GM21528 (cell line): ENCODE results near the gene SLC6A13.

Source experiments
- ATAC-seq: cut with Tn5 transposase; IDR thresholded peaks from one replicate; pipeline ENCODE4 v1.9.1; 2021; ENCODE audit warnings: mild to moderate bottlenecking, moderate library complexity; ENCODE audit not compliant: unreplicated experiment, low FRiP score

SLC6A13 gene

DNA sequence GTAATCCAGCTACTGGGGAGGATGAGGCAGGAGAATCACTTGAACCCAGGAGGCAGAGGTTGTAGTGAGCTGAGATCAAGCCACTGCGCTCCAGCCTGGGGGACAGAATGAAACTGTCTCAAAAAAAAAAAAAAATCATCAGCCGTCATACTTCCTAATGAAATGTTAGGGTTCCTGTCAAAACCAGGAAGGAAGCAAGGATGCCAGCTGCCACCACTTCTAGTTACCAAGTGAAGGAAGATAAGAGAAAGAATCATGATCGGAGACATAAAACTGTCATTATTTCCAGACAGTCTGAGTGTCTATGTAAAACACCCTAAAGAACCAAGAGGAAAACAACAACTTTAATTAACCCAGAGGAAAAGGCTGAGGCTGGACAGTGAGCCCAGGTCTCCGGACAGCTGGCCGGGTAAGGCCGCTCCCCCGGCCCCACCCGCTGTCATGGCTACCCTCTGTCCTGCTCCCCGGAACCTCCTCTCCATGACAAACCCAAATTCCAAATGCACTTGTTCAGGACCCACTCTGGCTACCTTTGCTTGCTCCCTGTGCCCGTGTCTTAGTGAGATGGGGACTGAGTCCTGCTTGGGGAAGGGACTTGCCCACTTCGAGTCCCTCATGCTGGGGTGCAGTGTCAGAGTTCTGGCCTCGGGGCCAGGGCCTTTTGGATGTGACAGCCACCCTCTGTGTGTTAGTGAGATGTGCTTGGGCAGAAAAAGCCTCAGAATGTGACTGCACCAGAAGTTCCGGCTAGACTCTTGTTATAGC is 77.6 kb downstream of the SLC6A13 start:
- no peak for ATAC-seq

DNA sequence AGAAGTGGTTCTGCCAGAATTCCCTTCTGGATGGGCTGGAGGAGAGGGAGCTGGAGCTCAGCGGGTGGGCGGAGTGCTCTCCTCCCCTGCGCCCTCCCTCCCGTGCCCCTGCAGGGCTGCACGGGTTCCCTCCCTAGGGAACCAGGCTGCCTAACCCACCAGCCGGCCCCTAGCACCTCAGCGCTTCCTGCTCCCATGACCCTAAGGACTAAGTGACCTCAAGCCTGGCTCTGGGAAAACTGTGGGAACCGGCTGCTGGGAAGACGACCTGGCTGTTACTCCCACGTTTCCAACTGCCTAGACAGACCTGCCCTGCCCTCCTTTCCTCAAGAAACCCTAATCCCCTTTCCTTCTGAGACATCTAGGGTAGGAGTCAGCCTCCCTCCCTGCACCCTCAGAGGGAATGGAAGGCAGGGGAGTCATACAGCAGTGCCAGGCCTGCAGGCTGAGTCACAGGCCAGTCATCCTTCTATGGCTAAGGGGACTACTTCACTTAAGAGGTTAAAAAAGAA is 80.2 kb downstream of the SLC6A13 start:
- no peak for ATAC-seq

DNA sequence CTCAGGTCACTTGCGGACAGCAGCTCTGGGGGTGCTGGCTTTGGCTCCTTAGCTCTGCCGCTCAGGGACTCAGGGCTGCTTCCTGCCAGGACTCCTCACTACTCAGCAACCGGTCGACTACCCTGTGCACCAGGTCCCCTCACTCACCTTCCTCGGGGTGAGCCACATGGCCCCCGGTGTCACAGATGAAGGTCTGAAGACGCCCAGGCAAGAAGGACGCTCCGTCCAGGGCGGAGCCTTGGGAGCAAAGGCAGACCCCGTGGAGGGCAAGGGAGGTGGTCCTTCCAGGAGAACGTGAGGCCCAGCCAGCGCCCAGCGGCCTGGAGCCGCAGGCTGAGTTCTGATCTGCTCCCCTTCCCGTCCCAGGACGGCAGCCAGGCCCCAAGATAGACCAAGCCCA is 80.7 kb downstream of the SLC6A13 start:
- no peak for ATAC-seq

DNA sequence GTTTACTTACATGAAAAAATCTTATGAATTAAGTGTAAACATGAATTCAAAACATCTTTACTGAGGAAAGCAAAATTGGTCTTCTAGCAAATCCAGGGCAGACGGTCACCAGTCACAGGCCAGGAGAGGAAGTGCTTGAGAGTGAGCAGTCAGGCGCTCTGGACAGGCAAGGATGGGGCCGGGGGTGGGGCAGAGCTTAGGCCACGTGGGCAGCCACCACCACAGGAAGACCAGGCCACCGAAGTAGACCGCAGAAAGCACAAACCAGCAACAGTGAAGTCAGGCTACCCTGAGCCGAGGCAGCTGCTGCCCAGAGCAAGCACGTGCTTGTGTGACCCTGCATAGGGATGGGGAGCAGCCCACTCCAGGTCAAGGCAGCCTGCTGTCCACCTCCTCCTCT is 82.2 kb downstream of the SLC6A13 start:
- no peak for ATAC-seq

DNA sequence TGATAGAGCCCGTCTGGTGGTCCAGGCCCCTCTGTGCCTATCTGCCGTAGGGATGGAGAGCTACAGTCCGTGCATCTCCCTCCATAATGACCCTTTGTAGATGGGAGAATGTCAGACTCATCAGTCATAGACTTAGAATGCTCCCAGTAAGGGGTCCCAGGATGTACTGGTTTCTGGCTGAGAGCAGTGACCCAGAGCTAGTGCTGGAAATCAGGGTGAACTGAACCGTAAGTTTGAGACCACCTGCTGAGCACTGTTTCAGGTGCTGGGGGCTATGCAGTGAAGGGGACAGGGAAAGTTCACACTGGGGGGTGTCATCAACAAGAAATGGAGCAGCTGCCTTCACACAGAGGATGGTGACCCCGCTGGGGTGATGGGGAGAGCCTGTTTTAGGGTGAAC is 82.8 kb downstream of the SLC6A13 start:
- no peak for ATAC-seq

DNA sequence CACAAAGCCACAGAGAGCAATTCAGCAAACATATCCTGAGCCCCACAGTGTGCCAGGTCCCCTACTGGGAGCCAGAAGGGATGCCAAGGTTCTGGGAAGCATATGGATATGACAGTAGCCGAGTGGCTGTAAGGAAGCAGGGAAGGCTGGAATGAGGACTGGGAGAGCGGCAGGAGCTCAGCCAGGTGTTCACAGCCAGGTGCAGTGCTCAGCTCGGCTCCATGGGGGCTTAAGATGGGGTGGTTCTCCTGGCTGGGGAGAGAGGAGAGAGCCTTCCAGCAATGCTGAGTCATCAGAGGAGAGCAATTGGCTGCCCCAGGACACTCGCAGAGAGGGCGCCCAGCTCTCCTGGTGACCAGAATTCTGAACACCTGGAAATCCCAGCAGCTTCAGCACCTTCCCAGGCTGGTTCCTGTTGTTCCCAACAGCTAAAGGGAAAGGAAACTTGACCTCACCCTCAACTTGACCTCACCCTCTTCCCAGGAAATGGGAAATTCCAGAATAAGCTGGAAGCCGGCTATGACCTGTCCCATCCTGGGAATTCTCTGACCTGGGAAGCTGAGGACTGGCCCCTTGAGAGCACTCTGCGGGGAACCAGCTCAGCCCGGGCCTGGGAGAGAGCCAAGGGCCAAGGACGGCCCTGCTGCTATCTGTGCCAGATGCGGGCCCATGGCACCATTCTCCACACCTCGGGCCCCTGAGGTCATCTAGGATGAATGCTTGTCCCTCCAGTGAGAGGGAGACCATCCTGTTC is 83.3 kb downstream of the SLC6A13 start:
- no peak for ATAC-seq

DNA sequence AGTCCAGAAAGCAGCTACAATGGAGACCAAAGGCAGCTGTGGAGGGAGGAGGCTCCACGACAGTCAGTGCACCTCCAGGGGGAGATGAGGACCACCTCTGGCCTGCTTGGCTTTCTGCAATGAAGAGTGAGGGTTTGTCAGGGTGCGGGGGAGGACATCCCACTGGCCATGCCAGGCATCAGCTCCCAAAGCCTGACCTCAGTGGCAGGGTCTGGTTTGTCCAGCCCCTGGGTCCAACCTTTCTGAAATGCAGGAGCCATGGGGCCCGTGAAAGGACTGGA is 83.9 kb downstream of the SLC6A13 start:
- ATAC-seq, result no peak

DNA sequence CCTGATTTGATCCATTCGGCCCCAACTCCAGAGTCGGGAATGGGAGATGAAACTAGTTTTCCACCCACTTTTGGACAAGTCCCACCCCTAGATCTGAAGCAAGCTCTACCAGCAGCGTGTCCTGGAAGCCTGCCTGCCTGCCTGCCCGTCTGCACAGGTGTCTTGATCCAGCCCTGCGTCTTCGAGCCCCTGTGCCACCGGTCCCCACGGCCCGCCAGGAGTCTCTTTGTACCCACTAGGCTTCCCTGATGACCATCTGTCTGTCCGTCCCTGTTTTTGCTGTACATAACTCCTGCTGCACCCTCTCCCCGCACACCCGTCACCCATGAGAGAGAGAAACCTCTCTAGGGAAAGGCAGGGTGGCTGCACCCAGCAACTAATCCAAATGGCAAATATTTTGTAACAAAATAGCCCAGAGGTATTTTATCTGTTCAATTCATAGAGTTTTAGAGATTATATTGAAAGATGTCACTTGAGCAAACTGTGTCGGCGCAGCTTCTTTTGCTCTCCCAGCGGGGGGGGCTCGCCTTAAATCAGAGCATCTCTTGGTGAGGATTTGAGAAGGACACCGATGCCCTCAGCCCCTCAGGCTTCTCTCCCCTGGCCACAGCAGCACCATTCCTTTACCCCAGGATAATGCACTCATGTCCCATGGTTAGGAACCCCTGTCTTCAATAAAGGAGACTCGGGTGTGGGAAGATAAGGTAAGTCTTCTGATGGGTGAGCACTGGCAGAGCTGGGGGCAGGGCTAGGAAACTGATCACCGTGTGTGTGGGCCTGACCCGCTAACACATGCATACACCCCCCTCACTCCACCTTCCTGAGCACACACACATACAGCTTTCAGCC is 84.4 kb downstream of the SLC6A13 start:
- no peak for ATAC-seq

DNA sequence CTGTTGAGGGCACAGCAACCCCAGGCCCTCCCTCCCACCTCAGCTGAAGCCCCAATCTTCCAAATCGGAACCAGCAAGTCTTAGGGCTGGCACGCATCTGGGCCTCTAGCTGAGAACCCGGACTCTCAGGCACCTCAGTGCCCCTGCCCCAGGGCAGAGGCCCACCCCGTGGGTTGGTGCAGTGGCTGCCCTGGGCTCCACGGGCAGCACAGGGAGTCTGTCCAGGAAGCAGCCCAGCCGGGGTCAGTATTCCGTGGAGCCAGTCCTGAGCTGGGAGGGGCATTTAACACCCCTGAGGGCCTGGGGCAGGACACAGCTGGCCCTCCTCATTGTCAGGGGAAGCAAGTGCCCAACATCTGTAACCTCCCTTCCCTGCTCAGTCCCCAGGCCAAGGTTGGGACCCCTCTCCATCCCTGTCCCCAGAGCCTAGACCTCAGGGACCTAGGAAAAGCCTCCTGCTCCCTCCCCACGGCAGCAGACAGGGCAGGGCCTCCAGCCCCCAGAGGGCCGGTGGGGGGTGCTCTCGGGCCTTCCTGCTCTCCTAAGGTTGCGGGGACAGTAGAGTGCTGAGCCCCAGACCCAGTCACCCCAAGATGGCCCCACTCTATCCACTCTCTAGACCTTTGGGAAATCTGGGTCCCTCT is 85.2 kb downstream of the SLC6A13 start:
- ATAC-seq, result no peak

DNA sequence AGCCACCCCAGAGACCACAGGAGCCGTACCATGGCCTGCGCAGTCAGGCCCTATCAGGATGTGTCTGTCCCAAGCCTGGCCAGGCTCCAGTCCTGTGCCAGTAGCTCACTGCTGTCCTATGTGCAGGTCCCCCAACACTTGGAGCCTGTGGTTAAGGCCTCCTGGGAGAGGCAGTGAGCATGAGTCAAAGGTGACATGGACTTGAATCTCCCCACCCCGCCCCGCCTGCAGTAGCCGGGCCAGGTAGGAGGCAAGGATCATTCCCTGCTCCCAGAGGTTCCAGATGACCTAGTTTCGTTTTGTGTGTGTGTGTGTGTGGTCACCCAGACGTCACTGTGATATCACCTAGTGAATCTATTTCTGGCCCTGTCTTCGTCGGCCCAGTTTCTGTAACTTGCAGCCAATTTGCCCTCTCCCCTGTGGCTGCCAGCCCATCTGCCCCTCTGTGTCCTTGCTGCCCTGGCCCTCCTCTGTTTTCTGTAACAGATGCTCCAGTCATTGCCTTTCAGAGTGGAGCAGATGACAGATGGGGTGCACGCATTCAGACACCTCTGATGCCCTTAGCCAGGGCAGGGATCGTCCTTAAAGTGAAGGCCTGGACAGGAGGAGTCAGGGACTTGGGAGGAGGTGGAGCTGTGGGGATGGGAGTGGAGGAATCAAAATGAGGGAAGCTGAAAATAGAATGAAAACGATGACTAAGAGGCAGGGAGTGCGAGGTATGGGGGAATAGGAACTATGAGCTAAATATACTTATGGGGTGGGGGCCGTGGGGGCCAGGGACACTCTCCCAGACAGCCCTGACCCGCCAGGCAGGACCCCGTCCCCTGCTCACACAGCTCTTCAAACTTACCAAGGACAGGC is 86.1 kb downstream of the SLC6A13 start:
- ATAC-seq, result no peak

DNA sequence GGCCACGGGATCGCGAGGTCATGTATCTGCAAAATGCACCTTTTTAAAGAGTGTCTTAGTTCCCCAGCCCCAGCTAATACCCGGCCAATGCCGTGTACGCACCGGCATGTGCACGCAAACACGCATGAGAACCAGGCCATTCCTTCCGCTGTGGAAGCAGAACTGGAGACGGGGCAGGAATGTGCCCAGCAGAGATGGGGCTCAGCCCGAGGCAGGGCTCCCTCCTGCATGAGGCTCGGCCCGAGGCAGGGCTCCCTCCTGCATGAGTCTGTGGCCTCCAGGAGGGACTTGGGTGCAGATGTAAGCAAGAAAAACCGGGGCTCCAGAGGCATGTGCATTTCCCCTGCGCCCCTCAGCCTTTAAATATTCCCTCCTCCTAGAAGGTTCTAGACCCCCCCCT is 86.9 kb downstream of the SLC6A13 start:
- ATAC-seq, result no peak

DNA sequence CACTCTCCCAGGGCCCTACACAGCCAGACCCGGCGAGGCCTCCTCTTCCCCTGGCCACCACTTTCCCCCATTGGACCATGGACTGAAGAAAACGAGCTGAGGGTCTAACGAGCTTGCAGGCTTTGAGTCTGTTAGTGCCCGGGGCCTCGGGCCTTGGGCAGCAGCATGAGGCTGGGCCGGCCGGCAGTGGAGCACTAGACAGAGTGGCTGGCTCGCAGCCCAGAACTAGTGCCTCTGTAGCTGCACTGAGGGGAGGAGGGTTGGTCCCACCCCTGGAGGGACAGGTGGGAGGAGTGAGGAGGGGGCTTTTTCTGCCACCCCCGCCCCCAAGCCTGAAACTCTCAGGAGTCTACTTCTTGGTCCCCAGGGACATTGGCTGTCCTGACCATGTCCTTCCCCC is 87.4 kb downstream of the SLC6A13 start:
- ATAC-seq, result no peak

DNA sequence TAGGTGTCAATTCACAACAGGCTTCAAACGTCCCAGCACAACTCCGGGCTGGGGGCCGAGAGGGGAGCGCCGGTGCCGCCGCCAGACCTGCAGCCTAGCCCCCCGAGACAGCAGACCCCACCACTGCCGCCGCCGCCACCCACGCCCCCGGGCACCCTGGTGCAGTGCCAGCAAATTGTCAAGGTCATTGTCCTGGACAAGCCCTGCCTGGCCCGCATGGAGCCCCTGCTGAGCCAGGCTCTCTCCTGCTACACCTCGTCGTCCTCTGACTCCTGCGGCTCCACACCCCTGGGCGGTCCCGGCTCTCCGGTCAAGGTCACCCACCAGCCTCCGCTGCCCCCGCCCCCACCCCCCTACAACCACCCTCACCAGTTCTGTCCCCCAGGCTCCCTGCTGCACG is 88.0 kb downstream of the SLC6A13 start:
- ATAC-seq, result no peak

DNA sequence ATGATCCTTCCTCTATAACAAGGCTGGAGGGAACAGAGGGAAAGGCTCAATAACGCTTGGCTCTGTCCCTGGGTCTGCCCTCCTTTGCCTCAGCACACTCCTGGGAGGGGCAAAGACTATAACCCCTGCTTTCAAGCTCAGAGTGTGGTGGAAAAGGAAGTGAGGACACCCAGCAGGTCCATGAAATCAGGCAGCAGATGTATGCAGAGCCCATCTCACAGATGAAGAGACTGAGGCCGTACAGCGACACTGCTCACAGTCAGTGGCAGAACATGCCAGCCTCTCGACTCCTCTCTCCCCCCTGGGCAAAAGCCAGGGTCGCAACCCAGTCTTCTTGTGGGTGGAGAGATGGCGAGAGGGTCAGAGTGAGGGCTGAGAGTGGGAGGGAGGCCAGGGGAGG is 88.5 kb downstream of the SLC6A13 start:
- ATAC-seq, result no peak

DNA sequence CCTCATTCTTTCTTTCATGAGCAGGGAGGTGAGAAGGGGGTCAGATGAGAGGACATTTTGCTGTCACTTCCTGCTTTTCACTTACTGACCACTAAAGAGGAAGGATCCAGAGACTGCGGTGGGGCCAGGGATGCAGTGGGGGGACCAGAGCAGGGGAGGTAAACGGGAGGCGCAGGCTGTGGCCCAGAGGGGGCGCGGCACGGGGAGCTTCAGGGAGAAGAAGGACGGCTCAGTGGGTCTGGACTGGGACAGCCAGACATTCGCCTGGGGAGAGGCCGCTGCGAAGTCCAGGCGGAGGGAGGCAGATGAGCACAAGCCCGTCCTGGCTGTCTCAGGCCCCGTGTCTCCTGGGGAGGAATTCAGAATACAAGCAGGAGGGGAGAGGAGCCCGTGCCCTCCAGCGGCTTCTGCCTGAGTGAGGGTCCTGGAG is 89.9 kb downstream of the SLC6A13 start:
- ATAC-seq, result no peak

DNA sequence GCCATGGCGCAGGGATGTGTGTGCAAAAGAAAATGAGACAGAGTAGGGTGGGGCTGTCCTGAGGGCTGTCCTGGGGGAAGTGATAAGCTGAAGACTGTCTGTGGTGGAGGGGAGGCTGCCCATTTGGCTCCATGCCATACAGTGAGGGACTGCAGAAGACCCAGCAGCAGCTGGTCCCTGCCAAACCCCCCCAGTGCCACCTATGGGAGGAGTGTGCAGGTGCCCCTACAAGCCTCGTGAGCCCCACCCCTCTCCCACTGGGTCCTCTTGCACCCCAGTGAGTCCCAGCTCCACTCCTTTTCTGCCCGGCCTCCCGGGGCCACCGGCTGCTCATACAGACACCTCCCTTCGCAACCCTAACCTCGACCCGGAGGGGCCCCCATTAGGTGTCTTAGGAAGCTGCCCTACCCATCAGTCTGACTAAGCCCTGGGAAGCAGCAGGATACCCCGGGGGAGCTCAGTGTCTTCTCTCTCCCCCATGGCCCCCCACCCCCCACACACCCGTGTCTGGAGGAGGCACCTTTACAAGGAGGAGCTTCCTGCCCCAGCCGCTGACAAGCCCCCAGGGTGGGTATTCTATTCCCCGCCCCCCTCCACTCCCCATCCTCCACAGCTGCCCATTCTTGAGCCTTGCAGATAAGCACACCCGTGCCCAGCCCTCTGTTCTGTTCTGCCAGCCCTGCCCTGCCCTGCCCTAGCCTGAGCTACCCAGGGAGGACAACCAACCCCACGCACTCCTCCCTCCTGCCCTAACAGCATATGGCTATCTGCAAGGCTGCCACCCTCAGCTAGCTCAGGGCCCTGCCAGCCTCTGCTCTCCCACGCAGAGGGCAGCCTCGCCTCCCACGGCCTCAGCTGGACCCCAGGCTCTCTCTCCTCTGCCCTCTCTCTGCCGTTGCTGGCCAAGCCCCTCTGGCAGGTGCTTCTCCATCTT is 90.6 kb downstream of the SLC6A13 start:
- ATAC-seq, result no peak

DNA sequence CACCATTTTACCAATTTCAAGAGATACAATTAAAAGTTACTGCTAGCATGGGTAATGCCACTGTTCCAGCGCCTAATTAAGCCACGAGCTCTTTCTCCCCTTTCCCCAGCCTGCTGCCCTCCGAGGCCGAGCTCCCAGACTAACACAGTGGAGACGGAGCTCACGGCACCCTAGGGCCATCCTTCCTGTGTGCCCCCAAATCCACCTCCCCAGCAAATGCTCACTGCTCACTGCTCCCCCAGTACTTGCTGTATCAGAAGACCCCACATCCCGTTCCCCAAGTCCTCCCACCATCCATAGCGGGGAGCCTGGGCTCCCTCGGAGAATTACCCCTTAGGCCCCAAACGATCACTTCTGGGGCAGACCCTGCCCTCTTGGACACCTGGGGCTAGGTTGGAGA is 91.4 kb downstream of the SLC6A13 start:
- no peak for ATAC-seq
